Caco-2 (cell line): ENCODE results near the gene PLEKHN1. TPM values are rescaled to one million over a fixed set of nuclear protein-coding genes. Genes with fewer than 3 reads are reported as not detected.
A peak's percentile ranks its signal among the peaks of the same experiment; 100 is the strongest.

Source experiments
- BruUV-seq: library from RNA; stranded (reverse); fragments of 400-500 nt; replicated peaks from 2 replicates; lab custom pipeline; 2021; lab: Mats Ljungman, UMichigan
- CTCF ChIA-PET: fragments of 300-600 bp; sonication (Branson Sonifier 250); formaldehyde crosslinking; loops from one replicate; lab custom pipeline; 2022; ENCODE audit warnings: antibody characterized with exemption; lab: Charles Lee
- POLR2A ChIA-PET: fragments of 300-600 bp; sonication (Branson Sonifier 250); formaldehyde crosslinking; loops from one replicate; lab custom pipeline; 2022; ENCODE audit warnings: antibody characterized with exemption; lab: Charles Lee
- DNase-seq, 2 experiments: peaks; one replicate each; pipeline versions ENCODE4 v3.0.0 to v3.0.0-alpha.2; 2020 to 2022
- H3K27me3 ChIP-seq: replicated peaks from 2 replicates; pipeline ENCODE4 v1.6.0; 2011; ENCODE audit warnings: low read length; ENCODE audit not compliant: control insufficient read depth, insufficient read depth
- H3K36me3 ChIP-seq: 2 replicates; pipeline ENCODE4 v1.5.1; 2011; ENCODE audit warnings: low read length; ENCODE audit not compliant: control insufficient read depth, insufficient read depth
- H3K4me1 ChIP-seq: fragments of 250-450 bp; sonication (Bioruptor Pico); 2 replicates; pipeline ENCODE4 v1.5.1; 2020; ENCODE audit warnings: mild to moderate bottlenecking
- H3K4me3 ChIP-seq: 2 replicates; pipeline ENCODE4 v1.5.1; 2011; ENCODE audit warnings: low read depth, mild to moderate bottlenecking, control low read depth, low read length
- H3K9me3 ChIP-seq: fragments of 250-450 bp; sonication (Bioruptor Pico); 2 replicates; pipeline ENCODE4 v1.5.1; 2020; ENCODE audit warnings: mild to moderate bottlenecking, moderate library complexity
- H3K27ac Mint-ChIP-seq: one replicate; pipeline ENCODE4 v1.8.0; 2022; ENCODE audit warnings: mixed read lengths; ENCODE audit not compliant: unreplicated experiment
- H3K27me3 Mint-ChIP-seq: one replicate; pipeline ENCODE4 v1.8.0; 2022; ENCODE audit warnings: mixed read lengths; ENCODE audit not compliant: insufficient read depth, unreplicated experiment
- H3K36me3 Mint-ChIP-seq: one replicate; pipeline ENCODE4 v1.8.0; 2022; ENCODE audit warnings: mild to moderate bottlenecking, mixed read lengths; ENCODE audit not compliant: insufficient read depth, unreplicated experiment
- H3K4me1 Mint-ChIP-seq: one replicate; pipeline ENCODE4 v1.8.0; 2022; ENCODE audit warnings: low read depth, mixed read lengths; ENCODE audit not compliant: unreplicated experiment
- H3K4me3 Mint-ChIP-seq: one replicate; pipeline ENCODE4 v1.8.0; 2022; ENCODE audit warnings: mild to moderate bottlenecking, moderate library complexity, mixed read lengths; ENCODE audit not compliant: unreplicated experiment
- H3K9me3 Mint-ChIP-seq: one replicate; pipeline ENCODE4 v1.8.0; 2022; ENCODE audit warnings: mixed read lengths; ENCODE audit not compliant: unreplicated experiment
- CTCF ChIP-seq, 2 experiments: fragments of 200-600 bp in 1 of 2; IDR thresholded peaks; 1 replicate in 1 of 2; 2 replicates in 1 of 2; pipeline versions ENCODE4 v1.5.1 to v1.8.0; 2011 to 2022; ENCODE audit warnings: antibody characterized with exemption in 1 of 2, control low read depth in 1 of 2, inconsistent platforms in 1 of 2, low read depth in 1 of 2, low read length in 1 of 2, mild to moderate bottlenecking in 1 of 2, moderate library complexity in 1 of 2; ENCODE audit not compliant: insufficient read depth in 1 of 2, severe bottlenecking in 1 of 2, unreplicated experiment in 1 of 2
- intact Hi-C: fragments of 100-400 bp; cut with micrococcal nuclease; formaldehyde crosslinking; loops from one replicate; pipeline ENCODE4 v1.10.0; 2022; ENCODE audit not compliant: unreplicated experiment
- total RNA-seq: library from RNA; stranded (reverse); gene quantifications from 2 replicates; pipeline ENCODE4 v1.2.3, GENCODE V29; 2022

The PLEKHN1 gene
- total RNA-seq, 1 experiment from 2014 or later, result 3.1 TPM

- intact Hi-C loops, result loop anchor here (2.0 kb wide), 1 partner anchor 18 kb away; no protein-coding TSS in a partner anchor
- Histone ChIP-seq H3K4me1 (peaks cover 46% of the 10 kb centered on the region), H3K36me3 (no peaks in the 10 kb centered on the region), H3K4me3 (peak overlapping the region; percentile 87), H3K27me3 (no peaks in the 10 kb centered on the region), H3K9me3 (no peaks in the 10 kb centered on the region)
- no peaks in the 10 kb centered on the region for H3K27me3 Mint-ChIP-seq
- peaks cover 45% of the 10 kb centered on the region for H3K36me3 Mint-ChIP-seq
- H3K4me1 Mint-ChIP-seq, result peaks cover 14% of the 10 kb centered on the region
- CTCF ChIA-PET, result interaction anchor here (1.5 to 1.8 kb wide), 2 partner anchors 13 to 17 kb away, joined by 4 to 5 read pairs; partner anchors contain the start of gene ISG15
- peak overlapping the region; percentile 79 for H3K4me3 Mint-ChIP-seq
- TF ChIP-seq CTCF (IDR thresholded peaks at IDR 0.05; ENCODE audit: insufficient read depth in 1 of 2, low read depth in 1 of 2, low read length in 1 of 2, severe bottlenecking in 1 of 2, unreplicated experiment in 1 of 2), result no peak
- POLR2A ChIA-PET, result interaction anchor here (3.0 kb wide), 1 partner anchor 18 kb away, joined by 16 read pairs; the partner anchor contains the start of gene AGRN
- TSS peak; percentile 62 for BruUV-seq
- no peak for DNase-seq
- H3K27ac Mint-ChIP-seq, result peak overlapping the region; percentile 96
- H3K9me3 Mint-ChIP-seq, result no peaks in the 10 kb centered on the region
These were observed 34.9 kb downstream of the PLEKHN1 start for GRCh38 chr1:1001057-1001783.

GRCh38 chr1:1003618-1004419 is 37.5 kb downstream of the PLEKHN1 start:
- intact Hi-C loops, result no loop called here

More at GRCh38 chr1:1003618-1004419, 37.5 kb downstream of the PLEKHN1 start:
- Mint-ChIP-seq H3K27ac (peak overlapping the region; percentile 90), H3K27me3 (no peaks in the 10 kb centered on the region), H3K4me1 (peaks cover 21% of the 10 kb centered on the region), H3K4me3 (no peak overlapping the region), H3K36me3 (peaks cover 58% of the 10 kb centered on the region), H3K9me3 (no peaks in the 10 kb centered on the region)
- no peak for TF ChIP-seq CTCF (IDR thresholded peaks at IDR 0.05; ENCODE audit: insufficient read depth in 1 of 2, low read depth in 1 of 2, low read length in 1 of 2, severe bottlenecking in 1 of 2, unreplicated experiment in 1 of 2)
- no peaks in the 10 kb centered on the region for H3K27me3 ChIP-seq
- H3K9me3 ChIP-seq, result no peaks in the 10 kb centered on the region
- CTCF ChIA-PET, result interaction anchor here (0.6 kb wide), 1 partner anchor 112 kb away, joined by 6 read pairs; the partner anchor contains the start of gene C1orf159
- peaks cover 47% of the 10 kb centered on the region for H3K4me1 ChIP-seq
- no peak for DNase-seq
- H3K36me3 ChIP-seq, result no peaks in the 10 kb centered on the region
- no peak overlapping the region for H3K4me3 ChIP-seq
- POLR2A ChIA-PET, result no interaction called here
- no TSS peak for BruUV-seq
